GM18498 (cell line): ENCODE data around the gene TSLP.

Experiments
- ATAC-seq: cut with Tn5 transposase; IDR thresholded peaks from one replicate; pipeline ENCODE4 v1.9.1; 2021; ENCODE audit warnings: mild to moderate bottlenecking, moderate library complexity; ENCODE audit not compliant: unreplicated experiment

Gene TSLP

DNA sequence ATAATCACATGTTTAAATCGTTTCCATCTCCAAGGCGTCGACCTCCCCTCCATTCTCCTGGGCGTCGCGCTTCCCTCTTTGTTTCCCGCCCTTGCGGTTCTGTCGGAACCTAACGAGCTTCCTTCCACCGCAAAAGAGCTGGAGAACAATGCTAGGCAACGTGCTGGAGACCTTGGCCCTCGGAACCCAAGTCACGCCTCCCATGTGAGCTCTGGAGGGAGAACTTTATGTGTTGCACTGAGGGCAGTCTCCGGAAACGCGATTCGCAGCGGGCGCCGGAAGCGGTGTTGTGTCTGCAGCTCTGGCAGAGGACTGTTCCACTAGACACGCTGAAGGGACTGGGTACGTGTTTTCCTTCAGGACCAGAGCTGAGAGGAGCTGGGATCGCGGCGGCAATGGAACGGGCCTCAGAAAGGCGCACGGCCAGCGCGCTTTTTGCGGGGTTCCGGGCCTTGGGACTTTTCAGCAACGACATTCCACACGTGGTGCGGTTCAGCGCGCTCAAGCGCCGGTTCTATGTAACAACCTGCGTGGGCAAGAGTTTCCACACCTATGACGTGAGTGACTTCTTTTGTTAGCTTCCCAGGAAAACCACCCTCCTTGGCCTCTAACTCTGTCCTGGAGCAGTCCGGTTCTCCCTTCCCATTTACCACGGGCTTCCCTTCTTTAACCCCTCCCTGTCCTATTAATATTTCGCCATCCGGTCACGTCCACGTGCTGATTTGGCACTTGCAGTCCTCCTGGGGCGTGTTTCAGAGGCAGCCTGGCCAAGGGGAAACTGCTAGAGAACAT lies 20.7 kb downstream of the TSLP start, which contains the start of gene WDR36:
WDR36 (plus strand) TSS at position 287 of the 792 bp plus-strand sequence; CDS start at position 396, 109 bp downstream.
- peak; percentile 96 for ATAC-seq

- ATAC-seq, result no peak
Measured at GRCh38 chr5:111095982-111096381, 24.5 kb downstream of the TSLP start.

DNA sequence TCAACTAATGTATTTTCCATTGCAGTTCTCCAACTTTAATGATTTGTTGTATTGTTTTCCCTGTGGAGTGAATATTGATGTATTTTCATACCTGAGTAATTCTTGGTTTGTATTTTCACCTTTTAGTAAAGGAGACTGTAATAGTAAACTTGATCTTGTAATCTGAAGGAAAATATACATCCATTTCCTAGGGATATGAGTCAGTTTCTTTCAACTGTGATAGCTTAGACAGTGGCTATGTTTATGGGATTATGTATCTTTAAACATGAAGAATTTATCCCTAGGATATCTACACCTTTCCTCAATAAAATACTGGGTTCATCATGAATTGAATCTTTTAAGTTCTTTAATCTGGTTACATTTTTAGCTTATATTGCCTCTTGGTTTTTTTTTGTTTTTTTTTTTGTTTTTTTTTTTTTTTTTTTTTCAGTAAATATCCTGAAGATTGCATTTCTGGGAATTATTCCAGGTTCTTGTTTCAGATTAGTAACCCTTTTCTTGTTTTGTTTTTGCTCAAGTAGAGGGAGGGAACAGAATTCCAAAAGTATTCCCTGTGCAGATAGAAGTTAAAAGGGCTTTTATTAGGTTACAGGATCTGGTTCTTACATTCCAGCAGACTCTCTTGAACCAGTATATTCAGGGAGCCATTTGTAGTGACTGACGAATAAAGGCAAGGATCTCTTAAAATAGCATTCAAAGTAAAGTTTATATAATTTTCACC lies 27.7 kb downstream of the TSLP start:
- ATAC-seq, result no peak

DNA sequence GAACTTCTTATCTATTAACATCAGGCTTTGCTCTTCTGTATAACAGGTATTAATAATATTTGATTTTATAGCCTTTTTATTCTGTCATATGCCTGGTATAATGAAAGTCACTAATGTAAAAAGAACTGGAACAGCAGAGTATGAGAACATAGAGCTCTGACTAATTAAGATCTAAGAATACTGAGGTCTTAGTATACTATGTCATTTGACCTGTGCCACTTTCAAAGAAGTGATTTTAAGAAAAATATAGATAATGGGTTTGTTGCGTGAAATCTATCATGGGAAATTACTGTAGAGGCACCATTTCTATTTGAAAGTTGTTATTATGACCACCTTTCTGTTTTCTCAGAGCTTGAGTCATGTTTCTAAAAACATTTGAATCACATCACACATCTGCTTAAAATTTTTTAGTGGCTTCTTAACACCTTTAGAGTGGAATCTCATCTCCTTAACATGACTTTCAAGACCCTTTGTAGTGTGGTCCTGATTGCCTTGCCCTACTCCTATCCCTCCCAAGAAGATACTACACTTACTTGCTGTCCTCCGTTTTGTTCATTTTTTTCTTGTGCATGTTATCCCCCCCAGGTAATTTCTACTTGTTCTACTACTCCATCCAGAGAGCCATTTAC lies 34.9 kb downstream of the TSLP start:
- no peak for ATAC-seq

DNA sequence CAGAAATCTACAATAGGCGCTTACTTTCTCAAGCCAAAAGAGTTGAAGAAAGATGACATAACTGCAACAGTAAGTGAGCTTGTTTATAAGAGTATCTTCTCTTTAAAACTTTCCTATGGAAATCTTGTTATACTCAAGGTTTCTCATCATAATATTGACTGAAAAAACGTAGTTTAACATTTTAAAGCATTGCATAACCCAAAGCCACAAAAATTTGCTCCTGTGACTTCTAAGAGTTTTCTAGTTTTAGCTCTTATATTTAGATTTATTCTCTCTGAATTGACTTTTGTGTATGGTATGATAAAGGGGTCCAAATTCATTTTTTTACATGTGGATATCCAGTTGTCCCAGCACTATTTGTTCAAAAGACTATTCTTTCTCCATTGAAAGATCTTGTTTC lies 35.9 kb downstream of the TSLP start:
- no peak for ATAC-seq

GRCh38 chr5:111111956-111112355 lies 40.4 kb downstream of the TSLP start:
- no peak for ATAC-seq

- ATAC-seq, result no peak
Measured at GRCh38 chr5:111113678-111114077, 42.2 kb downstream of the TSLP start.

- no peak for ATAC-seq
Measured at GRCh38 chr5:111115229-111115628, 43.7 kb downstream of the TSLP start.

DNA sequence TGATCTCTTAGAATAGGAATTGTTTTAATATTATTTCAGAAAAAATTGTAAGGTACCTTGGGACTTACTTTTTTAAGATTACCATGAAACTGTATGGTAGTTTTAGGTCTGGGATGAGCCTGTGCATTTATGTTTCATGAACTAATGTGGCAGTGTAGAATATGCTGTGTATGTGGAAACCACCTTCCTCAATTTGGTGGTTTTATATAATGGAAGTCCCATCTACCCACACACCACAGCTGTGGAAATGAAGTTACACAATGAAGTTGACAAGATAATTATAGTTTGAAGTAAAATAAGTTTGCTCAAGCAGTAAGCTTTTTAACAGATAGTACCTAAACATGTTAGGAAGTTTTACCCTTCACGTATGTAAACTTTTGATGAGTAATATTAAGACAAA lies 45.0 kb downstream of the TSLP start:
- ATAC-seq, result no peak

- ATAC-seq, result no peak
Measured at GRCh38 chr5:111117136-111117535, 45.6 kb downstream of the TSLP start.

- no peak for ATAC-seq
Measured at GRCh38 chr5:111119221-111119620, 47.7 kb downstream of the TSLP start.

DNA sequence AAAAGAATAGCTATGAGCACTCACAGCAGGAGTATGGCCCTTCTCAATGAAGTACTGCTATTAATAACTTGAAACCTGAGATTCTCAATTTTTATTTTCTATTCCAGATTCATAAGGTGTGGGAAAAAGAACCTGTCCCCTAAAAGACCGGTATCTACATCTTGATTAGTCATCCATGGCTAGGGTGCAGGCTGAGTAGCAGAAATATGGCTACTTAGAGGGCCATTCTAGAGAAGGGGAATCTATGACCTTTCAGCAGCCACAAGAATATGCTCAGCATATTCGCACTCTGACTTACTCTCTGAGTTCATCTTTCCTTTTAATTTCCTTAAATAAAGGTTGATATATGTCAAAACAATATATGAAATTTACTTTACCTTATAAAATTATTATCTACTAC lies 48.3 kb downstream of the TSLP start:
- ATAC-seq, result peak; percentile 57

DNA sequence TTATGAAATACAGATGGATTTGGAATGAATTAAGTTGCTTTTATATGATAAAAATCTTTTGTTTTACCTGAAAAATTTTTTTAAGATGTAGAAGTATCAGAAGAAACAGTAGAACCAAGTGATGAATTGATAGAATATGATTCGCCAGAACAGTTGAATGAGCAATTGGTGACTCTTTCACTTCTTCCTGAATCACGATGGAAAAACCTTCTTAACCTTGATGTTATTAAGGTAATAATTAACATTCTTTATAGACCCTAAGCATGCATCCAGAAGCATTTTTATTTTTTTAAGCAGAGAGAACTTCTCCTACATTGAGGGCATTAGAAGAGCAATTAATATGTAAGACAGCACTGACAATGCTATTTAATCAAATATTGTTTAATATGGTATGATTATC lies 49.4 kb downstream of the TSLP start:
- ATAC-seq, result no peak

DNA sequence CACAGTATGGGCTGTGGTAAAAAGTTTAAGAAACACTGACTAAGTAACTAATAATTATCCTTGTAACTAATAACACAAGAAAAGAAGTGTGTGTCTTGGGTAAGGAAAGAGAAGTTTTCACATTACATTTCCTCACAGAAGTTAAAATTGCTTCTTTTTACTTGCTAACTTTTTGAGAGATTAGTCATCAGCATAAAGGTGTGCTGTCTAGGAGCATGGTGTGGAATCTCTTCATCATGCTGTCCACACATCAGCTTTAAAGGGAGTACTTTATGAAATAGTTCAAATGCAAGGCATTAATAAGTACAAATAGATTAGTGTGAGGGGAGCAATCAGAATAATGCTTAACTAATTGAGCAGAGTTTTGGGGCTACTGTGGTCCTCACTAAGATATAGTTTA lies 50.4 kb downstream of the TSLP start:
- ATAC-seq, result no peak

GRCh38 chr5:111122398-111122797 lies 50.9 kb downstream of the TSLP start:
- ATAC-seq, result no peak

DNA sequence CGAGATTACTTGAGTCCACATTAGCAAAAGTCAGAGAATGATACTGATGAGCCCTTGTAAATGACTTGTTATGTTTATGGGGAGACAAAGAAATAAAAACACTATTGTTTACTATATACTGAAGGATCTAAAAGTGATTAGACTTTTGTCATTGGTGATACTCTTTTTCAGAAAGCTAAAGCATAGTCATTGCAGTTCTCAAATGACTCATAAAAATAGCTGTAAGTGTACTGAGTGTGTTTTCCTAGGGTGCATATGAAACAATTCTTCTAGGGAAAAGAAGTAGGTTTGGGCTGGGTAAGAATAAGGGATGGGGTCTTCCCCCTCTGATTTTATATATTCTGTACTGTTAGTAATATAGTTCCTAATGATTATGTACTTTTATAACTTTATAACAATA lies 53.3 kb downstream of the TSLP start:
- no peak for ATAC-seq

GRCh38 chr5:111126896-111127295 lies 55.4 kb downstream of the TSLP start:
- ATAC-seq, result no peak
